Esophagus squamous epithelium (tissue), 5 donors: Measurements from ENCODE around the gene RBM20. TPM values are rescaled to one million over a fixed set of nuclear protein-coding genes. Genes with fewer than 3 reads are reported as not detected.

Experiments used
- DNase-seq: peaks from one replicate; lab custom pipeline; 2025; lab: John Stamatoyannopoulos, UW
- H3K27ac ChIP-seq, 4 donors: fragments of 200-600 bp; sonication (generic); one replicate each; pipeline ENCODE4 v1.5.1; 2016 to 2019; ENCODE audit warnings: mild to moderate bottlenecking in 1 of 4
- H3K27me3 ChIP-seq, 4 donors: fragments of 200-600 bp; sonication (generic); 1 replicate in 3 of 4; 2 replicates in 1 of 4; pipeline versions ENCODE4 v1.5.1 to v1.6.0; 2017 to 2021; ENCODE audit warnings: antibody characterized with exemption in 1 of 4
- H3K36me3 ChIP-seq, 3 donors: fragments of 200-600 bp; sonication (generic); one replicate each; pipeline ENCODE4 v1.5.1; 2016 to 2019
- H3K4me1 ChIP-seq, 3 donors: fragments of 200-600 bp; sonication (generic); one replicate each; pipeline ENCODE4 v1.5.1; 2017 to 2019
- H3K4me3 ChIP-seq, 4 donors: fragments of 200-600 bp; sonication (generic); 1 replicate in 3 of 4; 2 replicates in 1 of 4; pipeline ENCODE4 v1.5.1; 2016 to 2019; ENCODE audit warnings: mild to moderate bottlenecking in 2 of 4, moderate library complexity in 1 of 4
- H3K9me3 ChIP-seq, 3 donors: fragments of 200-600 bp; sonication (generic); one replicate each; pipeline ENCODE4 v1.5.1; 2016 to 2019
- POLR2A ChIP-seq, 4 donors: fragments of 450-650 bp; IDR thresholded peaks; one replicate each; pipeline ENCODE4 v1.6.1; 2017; ENCODE audit warnings: antibody characterized with exemption in 4 of 4, mild to moderate bottlenecking in 4 of 4, moderate library complexity in 3 of 4
- WGBS, 2 donors: methylation state at CpG; one replicate each; pipeline ENCODE4 v1.1.5; 2018; 5-methylcytosine and 5-hydroxymethylcytosine counted together
- intact Hi-C: fragments of 100-400 bp; cut with DNase I; formaldehyde crosslinking; loops from one replicate; pipeline ENCODE4 v1.15.0; 2022
- total RNA-seq, 4 donors: library from RNA; depleted of rRNA; stranded (reverse); fragments of >200 nt; gene quantifications; one replicate each; pipeline ENCODE4 v1.1.0, GENCODE V29; 2016
- TF ChIP-seq, protein P1 (sequence below), 6 experiments: fragments of 450-650 bp in 4 of 6; fragments of 200-600 bp in 2 of 6; sonication (generic) in 2 of 6; IDR thresholded peaks; one replicate each; pipeline ENCODE4 v1.5.1; 2016 to 2019; ENCODE audit warnings: antibody characterized with exemption in 6 of 6, mild to moderate bottlenecking in 4 of 6, moderate library complexity in 4 of 6
- donor health status: DM: yes; HTN: yes; CAD: no.

Gene RBM20
- total RNA-seq, 4 donors from 2014 or later: 2.1 to 10.3 (median 3.7) TPM

- H3K9me3 ChIP-seq: no peaks in the 10 kb centered on the region
- H3K36me3 ChIP-seq: no peaks in the 10 kb centered on the region
- H3K4me3 ChIP-seq: no peak overlapping the region
- no peak for TF ChIP-seq POLR2A (IDR thresholded peaks at IDR 0.05)
- TF ChIP-seq, protein P1, sequence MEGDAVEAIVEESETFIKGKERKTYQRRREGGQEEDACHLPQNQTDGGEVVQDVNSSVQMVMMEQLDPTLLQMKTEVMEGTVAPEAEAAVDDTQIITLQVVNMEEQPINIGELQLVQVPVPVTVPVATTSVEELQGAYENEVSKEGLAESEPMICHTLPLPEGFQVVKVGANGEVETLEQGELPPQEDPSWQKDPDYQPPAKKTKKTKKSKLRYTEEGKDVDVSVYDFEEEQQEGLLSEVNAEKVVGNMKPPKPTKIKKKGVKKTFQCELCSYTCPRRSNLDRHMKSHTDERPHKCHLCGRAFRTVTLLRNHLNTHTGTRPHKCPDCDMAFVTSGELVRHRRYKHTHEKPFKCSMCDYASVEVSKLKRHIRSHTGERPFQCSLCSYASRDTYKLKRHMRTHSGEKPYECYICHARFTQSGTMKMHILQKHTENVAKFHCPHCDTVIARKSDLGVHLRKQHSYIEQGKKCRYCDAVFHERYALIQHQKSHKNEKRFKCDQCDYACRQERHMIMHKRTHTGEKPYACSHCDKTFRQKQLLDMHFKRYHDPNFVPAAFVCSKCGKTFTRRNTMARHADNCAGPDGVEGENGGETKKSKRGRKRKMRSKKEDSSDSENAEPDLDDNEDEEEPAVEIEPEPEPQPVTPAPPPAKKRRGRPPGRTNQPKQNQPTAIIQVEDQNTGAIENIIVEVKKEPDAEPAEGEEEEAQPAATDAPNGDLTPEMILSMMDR (IDR thresholded peaks at IDR 0.05): no peak
- DNase-seq: no peak
- intact Hi-C loops: no loop called here
- peaks cover 0 to 14% (median 0%) of the 10 kb centered on the region in 3 donors for H3K4me1 ChIP-seq
- H3K27ac ChIP-seq: no peak overlapping the region
- 82 to 89% methylated on average over 4 to 6 of the region's 6 CpGs for WGBS, 2 donors
- H3K27me3 ChIP-seq: no peaks in the 10 kb centered on the region
Measured at GRCh38 chr10:110670335-110670734, 26.2 kb downstream of the RBM20 start.

GRCh38 chr10:110671788-110672579 is 27.8 kb downstream of the RBM20 start:
- WGBS, 2 donors: 0 to 1% methylated on average over 12 to 16 of the region's 47 CpGs
- no peaks in the 10 kb centered on the region for H3K27me3 ChIP-seq
- H3K27ac ChIP-seq: peak overlapping the region in 3 of 4 donors; percentile 56 to 68 (median 62)

GRCh38 chr10:110672580-110672919 is 28.4 kb downstream of the RBM20 start:
- 6 to 12% methylated on average over 3 of the region's 12 CpGs for WGBS, 2 donors
- Histone ChIP-seq H3K4me3 (peak overlapping the region; percentile 37 to 76 (median 56)), H3K27me3 (no peaks in the 10 kb centered on the region), H3K27ac (peak overlapping the region in 3 of 4 donors; percentile 56 to 68 (median 62)), H3K36me3 (no peaks in the 10 kb centered on the region), H3K9me3 (no peaks in the 10 kb centered on the region), H3K4me1 (peaks cover 0 to 13% (median 0%) of the 10 kb centered on the region in 3 donors)
- TF ChIP-seq, protein P1 (IDR thresholded peaks at IDR 0.05): no peak
- TF ChIP-seq POLR2A (IDR thresholded peaks at IDR 0.05): no peak
- intact Hi-C loops: no loop called here
- no peak for DNase-seq

More at GRCh38 chr10:110671788-110672579, 27.8 kb downstream of the RBM20 start:
- intact Hi-C loops: no loop called here
- H3K36me3 ChIP-seq: no peaks in the 10 kb centered on the region
- peaks cover 0 to 13% (median 0%) of the 10 kb centered on the region in 3 donors for H3K4me1 ChIP-seq
- no peaks in the 10 kb centered on the region for H3K9me3 ChIP-seq
- no peak for TF ChIP-seq POLR2A (IDR thresholded peaks at IDR 0.05)
- TF ChIP-seq, protein P1 (IDR thresholded peaks at IDR 0.05): peak; percentile 32 to 83 (median 66)
- peak overlapping the region; percentile 37 to 76 (median 56) for H3K4me3 ChIP-seq
- DNase-seq: peak; percentile 2

GRCh38 chr10:110676016-110676415 is 31.9 kb downstream of the RBM20 start:
- 71 to 80% methylated on average over 6 of the region's 6 CpGs for WGBS, 2 donors

More at GRCh38 chr10:110676016-110676415, 31.9 kb downstream of the RBM20 start:
- H3K27me3 ChIP-seq: no peaks in the 10 kb centered on the region
- H3K36me3 ChIP-seq: no peaks in the 10 kb centered on the region
- no peak for DNase-seq
- H3K9me3 ChIP-seq: no peaks in the 10 kb centered on the region
- TF ChIP-seq, protein P1 (IDR thresholded peaks at IDR 0.05): no peak
- no peak for TF ChIP-seq POLR2A (IDR thresholded peaks at IDR 0.05)
- H3K4me3 ChIP-seq: no peak overlapping the region
- H3K27ac ChIP-seq: no peak overlapping the region
- intact Hi-C loops: no loop called here
- H3K4me1 ChIP-seq: peaks cover 0 to 13% (median 0%) of the 10 kb centered on the region in 3 donors
